Dedifferentiated amniotic fluid mesenchymal stem cell (primary cell): ENCODE data around the gene PHF8.
A peak's percentile ranks its signal among the peaks of the same experiment; 100 is the strongest.

Experiments
- DNase-seq: peaks from one replicate; pipeline ENCODE4 v3.0.0-alpha.2; 2016; ENCODE audit errors: extremely low spot score

Gene PHF8

DNA sequence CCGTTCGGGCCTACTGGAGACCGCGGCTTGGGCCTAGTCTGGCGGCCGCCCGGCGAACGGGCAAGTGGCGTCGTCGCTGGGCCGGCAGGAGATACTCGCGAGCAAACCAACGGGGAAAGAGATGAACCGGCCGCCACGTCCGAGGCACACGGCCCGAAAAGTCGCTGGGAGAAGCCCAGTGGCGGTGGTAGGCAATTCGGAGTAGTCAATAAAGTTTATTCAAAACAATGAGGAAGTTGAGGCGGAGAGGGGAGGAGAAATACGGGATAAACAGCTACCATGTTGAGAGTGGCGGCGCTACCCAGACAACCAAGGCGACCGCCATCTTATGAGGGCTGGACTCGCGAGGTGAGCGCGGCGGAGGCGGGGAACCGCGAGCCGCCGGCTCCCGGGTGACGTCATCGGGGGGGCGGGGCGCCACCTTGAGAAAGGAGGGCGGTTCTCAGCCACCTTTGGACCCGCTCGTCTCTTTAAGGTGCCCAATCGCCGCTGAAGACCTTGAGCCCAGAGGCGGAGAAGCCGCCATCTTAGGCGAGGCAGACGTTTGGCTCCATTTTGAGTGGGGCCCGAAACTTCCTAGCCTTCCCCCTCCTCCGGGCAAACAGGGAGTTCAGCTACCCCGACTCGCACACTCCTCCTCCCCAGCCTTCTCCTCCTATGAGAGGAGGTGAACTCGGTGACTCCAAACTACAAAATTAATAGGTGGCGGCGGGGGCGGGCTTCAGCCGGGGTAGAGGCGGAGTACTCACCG is at the start of gene PHF8:
TSS of gene PHF8 (minus strand) at position 348 of the 751 bp plus-strand sequence. CDS start 1,745 bp downstream, outside the sequence.
- DNase-seq = peak; percentile 67

- DNase-seq = no peak
These were observed 49.3 kb upstream of the PHF8 start for GRCh38 chrX:54093571-54093970.

DNA sequence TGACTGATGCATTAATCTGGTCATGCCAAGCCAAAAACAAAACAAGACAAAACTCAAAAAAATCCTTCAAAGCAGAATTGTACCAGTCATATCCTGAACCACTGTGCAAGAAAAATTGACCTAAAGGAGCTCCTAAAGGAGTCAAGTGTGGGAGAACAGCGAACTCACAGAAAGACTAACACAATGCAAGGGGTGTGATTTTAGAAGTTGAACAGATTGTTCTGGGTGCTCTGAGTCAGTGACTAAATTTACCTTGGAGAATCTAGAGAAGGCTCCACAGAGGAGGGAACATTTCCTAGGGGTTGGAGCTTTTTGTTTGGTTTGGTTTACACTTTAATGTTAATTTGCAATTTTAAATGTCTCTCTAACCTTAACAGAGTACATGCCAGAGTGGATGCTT is 48.9 kb upstream of the PHF8 start:
- DNase-seq = no peak

GRCh38 chrX:54090880-54091279 is 46.6 kb upstream of the PHF8 start:
- DNase-seq = no peak

GRCh38 chrX:54089191-54089590 is 44.9 kb upstream of the PHF8 start:
- no peak for DNase-seq

GRCh38 chrX:54087661-54088060 is 43.4 kb upstream of the PHF8 start:
- no peak for DNase-seq

- DNase-seq = no peak
These were observed 41.4 kb upstream of the PHF8 start for GRCh38 chrX:54085666-54086065.

GRCh38 chrX:54076903-54077302 is 32.6 kb upstream of the PHF8 start:
- DNase-seq = no peak

GRCh38 chrX:54074826-54075225 is 30.6 kb upstream of the PHF8 start:
- DNase-seq = no peak

- DNase-seq = no peak
These were observed 23.5 kb upstream of the PHF8 start for GRCh38 chrX:54067766-54068165.

DNA sequence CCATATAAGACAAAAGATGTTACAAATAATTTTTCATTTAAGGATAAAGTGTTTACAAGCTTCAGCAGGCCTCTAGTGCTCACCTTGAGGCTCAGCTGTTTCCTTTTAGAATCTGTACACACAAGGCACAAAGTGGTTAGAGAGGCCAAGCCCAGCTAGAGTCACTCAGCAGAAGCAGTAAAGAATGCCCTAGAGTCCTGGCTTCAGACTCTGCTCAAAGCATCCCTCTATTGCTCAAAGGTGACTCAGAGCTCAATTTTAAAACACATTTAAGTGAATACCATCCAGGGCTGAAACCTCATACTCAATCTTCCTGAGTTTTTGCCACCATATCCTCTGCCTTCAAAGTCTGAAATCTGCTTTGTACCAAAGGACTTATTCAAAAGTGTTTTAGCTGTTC is 22.6 kb upstream of the PHF8 start:
- DNase-seq = peak; percentile 24

GRCh38 chrX:54064564-54064963 is 20.3 kb upstream of the PHF8 start:
- DNase-seq = no peak

- DNase-seq = no peak
These were observed 19.1 kb upstream of the PHF8 start for GRCh38 chrX:54063361-54063760.

DNA sequence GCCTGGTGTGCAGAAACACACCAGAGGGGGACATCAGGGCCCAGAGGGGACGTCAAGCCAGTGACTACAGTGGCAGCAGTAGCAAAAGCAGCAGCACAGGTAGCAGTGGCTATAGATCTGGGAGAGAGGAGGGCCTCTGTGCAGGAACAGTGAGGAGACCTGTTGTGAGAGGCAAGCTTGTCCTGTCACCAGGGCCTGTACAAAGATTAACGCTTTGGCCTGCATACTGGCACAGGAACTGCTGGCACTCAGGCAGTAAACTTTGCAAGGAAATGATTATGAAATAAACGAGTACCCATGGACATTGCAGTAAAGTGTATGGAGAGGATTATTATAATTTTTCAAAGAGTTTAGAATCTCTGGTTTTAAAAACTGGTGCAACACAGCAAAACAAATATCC is 5.5 kb upstream of the PHF8 start:
- DNase-seq = no peak

- DNase-seq = no peak
These were observed 4.1 kb upstream of the PHF8 start for GRCh38 chrX:54048412-54048811.

DNA sequence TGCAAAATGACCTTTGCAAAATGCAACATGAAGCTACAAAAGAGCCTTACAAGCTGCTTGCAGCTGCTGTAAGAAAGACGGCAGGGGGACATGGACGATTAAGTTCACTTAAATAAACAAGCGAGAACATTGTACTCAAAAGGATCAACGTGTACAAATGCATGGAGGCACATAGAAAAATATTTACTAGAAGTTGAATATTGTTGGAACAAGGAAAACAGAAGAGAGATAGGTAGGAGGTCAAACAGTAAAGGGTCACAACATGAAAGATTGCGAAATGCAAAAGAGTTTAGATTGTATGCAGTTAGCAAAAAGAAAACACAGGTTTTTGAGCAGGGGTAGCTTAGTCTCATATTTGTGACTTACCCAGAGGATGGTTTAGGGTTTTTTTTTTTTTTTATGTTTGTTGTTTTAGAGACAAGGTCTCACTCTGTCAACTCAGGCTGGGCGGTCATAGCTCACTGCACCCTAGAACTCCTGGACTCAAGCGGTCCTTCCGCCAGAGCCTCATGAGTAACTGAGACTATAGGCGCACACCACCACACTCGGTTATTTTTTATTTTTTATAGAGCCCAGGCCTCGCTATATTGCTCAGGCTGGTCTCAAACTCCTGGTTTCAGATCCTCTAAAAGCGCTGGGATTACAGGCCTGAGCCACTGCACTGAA is 1.4 kb upstream of the PHF8 start:
- DNase-seq = no peak

DNA sequence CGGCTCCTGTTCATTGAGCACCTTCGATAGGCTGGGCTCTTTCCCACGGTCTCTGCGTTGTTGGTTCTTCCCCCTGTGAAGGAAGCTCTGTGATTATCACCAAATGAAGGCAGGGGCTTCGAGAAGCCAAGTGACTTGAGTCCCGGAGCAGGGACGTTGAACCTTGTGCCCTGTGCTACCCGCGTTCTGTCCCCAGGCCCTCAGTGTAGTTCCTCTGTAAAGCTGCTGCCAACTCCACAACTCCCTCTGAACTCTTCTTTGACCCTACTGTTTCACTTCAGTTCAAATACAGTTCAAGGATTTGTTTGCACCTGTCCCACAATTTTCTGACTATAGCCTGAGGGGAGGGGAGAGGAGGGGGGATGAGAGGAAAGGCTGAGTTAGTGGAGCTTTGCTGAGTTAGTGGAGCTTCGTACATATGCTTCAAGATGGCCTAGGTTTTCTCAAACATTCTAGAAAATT is 635 bp upstream of the PHF8 start:
- no peak for DNase-seq

DNA sequence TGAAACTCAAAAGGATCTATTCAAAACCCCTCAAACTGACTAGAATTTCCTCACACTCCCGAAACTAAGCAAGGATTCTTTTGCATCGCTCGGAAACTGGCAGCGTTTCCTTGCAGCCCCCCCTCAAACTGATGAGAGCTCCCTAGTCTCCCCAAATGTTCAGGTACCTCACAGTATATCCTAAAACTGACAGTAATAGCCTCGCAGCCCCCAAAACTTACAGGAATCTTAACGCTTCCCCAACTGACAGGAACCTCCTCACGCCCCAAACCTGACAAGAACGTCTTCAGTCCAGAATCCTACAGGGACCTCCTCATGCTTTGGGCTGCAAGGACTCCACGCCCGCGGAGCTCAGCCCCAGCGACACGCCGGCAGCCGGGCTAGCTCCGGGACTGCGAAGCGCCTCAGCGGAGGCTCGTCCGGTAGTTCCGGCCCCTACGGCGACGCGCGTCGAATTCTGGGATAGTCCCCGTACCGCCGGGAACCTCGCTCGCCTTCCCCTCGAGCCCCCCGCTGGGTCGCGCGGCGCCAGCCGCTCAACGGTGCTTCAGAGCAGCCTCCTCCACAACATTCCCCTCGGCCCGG is 640 bp downstream of the PHF8 start:
- peak; percentile 15 for DNase-seq

DNA sequence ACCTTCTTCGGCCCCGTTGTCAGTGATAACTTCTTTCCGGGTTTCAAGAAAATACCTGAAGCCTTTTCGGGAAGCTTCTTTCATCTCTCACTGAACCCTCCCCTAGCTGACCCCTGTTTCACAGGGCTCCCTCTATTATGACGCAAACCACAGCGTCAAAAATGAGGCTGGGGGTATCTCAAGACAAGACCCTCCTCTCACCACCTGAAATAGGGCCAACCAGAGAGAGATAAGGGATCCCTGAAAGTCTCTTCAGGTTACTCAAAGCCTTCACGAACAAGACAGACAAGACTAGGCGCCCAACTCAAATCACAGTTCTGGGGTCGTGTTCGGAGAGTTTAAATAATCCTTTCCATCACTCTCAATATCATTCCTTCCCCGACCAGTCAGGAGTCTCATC is 1.2 kb downstream of the PHF8 start:
- no peak for DNase-seq

DNA sequence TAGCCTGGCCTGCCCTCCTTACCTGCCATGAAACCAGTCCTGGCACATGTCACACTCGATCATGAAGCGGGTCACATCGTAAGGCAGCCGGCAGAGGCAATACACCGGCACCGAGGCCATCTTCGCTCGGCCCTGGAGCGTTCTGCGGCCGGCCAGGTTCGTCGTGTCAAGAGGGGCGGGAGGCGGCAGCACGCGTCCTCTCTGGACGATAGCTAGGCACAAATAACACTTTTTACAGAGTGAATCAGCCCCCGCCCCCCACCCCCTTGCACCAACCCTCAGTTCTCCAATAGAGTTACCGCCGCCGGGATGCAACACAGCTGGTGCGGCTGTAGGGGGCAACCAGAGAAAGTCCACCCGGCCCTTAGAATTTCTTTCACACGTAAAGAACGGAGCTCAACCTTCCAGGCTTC is 1.7 kb downstream of the PHF8 start:
- peak; percentile 51 for DNase-seq

GRCh38 chrX:54030329-54030728 is 13.9 kb downstream of the PHF8 start:
- no peak for DNase-seq

- DNase-seq = no peak
These were observed 14.6 kb downstream of the PHF8 start for GRCh38 chrX:54029529-54030143.

- no peak for DNase-seq
These were observed 19.9 kb downstream of the PHF8 start for GRCh38 chrX:54024350-54024749.
